Measurements from ENCODE around the gene EEF2.

Gene EEF2

GRCh38 chr19:4030552-4030951, 45.3 kb upstream of the EEF2 start:
- no peak overlapping the region for H3K27ac ChIP-seq
- TF ChIP-seq ZFX (IDR thresholded peaks at IDR 0.05) (no peak), CTCF (conservative IDR thresholded peaks at IDR 0.05) (no peak)

- no peak overlapping the region for H3K27ac ChIP-seq
- no peak for TF ChIP-seq ZFX (IDR thresholded peaks at IDR 0.05)
- no peak for TF ChIP-seq CTCF (conservative IDR thresholded peaks at IDR 0.05)
These were observed 44.0 kb upstream of the EEF2 start for GRCh38 chr19:4029247-4029614.

GRCh38 chr19:4028334-4029246, 43.3 kb upstream of the EEF2 start:
- TF ChIP-seq ZFX (IDR thresholded peaks at IDR 0.05) (no peak), CTCF (conservative IDR thresholded peaks at IDR 0.05) (no peak)
- no peak overlapping the region for H3K27ac ChIP-seq

GRCh38 chr19:4027146-4027545, 41.9 kb upstream of the EEF2 start:
- TF ChIP-seq ZFX (IDR thresholded peaks at IDR 0.05), result no peak
- TF ChIP-seq CTCF (conservative IDR thresholded peaks at IDR 0.05), result no peak
- H3K27ac ChIP-seq, result no peak overlapping the region

- TF ChIP-seq CTCF (conservative IDR thresholded peaks at IDR 0.05) (no peak), ZFX (IDR thresholded peaks at IDR 0.05) (no peak)
- no peak overlapping the region for H3K27ac ChIP-seq
These were observed 40.1 kb upstream of the EEF2 start for GRCh38 chr19:4025317-4025716.

- no peak for TF ChIP-seq ZFX (IDR thresholded peaks at IDR 0.05)
- TF ChIP-seq CTCF (conservative IDR thresholded peaks at IDR 0.05), result no peak
- H3K27ac ChIP-seq, result no peak overlapping the region
These were observed 38.5 kb upstream of the EEF2 start for GRCh38 chr19:4023600-4024398.

- no peak overlapping the region for H3K27ac ChIP-seq
- TF ChIP-seq ZFX (IDR thresholded peaks at IDR 0.05), result no peak
- no peak for TF ChIP-seq CTCF (conservative IDR thresholded peaks at IDR 0.05)
These were observed 34.3 kb upstream of the EEF2 start for GRCh38 chr19:4019578-4019977.
